Measurements from ENCODE around the gene RNF4.

DNA sequence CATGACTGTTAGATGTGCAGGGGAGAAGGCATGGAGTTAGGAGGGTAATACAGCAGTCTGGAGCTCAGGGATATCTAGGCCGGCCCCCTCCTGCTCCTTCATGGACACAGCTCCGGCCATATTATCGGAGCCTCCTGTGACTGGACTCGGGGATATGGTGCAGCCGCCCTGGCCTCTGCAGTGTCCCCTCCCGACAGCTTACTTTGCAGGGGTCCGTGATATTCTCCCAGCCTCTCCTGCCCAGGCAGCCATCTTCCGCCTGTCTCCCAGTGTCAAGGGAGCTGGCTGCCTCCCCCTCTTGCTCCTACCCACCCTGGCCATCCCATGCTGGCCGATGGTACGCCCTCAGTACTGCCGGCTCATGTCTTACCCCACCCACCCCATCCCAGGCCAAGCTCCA is 19.9 kb upstream of the RNF4 start:
- no peak for TF ChIP-seq SUZ12 (IDR thresholded peaks at IDR 0.05; ENCODE audit: extremely low read depth, insufficient read depth, insufficient read length)
- TF ChIP-seq ZNF274 (IDR thresholded peaks at IDR 0.05; ENCODE audit: low read depth, low read length) = no peak
- no peak for TF ChIP-seq YY1 (IDR thresholded peaks at IDR 0.05; ENCODE audit: insufficient read depth, insufficient read length)
